HG03135 (cell line): ENCODE results near the gene PWWP2A.
"Not testable (repeated sequence)": the region's sequence is repeated elsewhere in the genome, so short reads cannot be mapped to it uniquely, and the experiment has no call there.

Source experiments
- ATAC-seq: cut with Tn5 transposase; IDR thresholded peaks from one replicate; pipeline ENCODE4 v1.9.1; 2021; ENCODE audit warnings: mild to moderate bottlenecking, moderate library complexity; ENCODE audit not compliant: unreplicated experiment

Gene PWWP2A

DNA sequence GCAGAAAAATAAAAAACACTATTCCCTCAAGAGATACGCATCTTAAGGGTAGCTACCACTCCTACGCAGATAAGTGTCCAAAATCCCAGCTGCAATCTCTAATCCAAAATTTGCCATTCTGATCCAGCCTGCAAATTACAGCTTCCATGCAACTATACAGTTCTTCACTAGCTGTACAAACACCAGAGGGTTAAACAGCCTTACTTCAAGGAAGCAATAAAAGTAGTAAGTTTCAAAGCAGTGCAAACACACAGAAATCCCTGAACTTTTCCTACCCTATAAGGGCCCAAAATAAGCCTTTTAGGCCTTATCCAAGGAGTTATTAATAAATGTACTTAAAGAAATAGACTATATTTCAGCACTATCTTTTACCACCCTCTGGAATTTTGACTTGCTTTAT, 39.5 kb downstream of the PWWP2A start:
- ATAC-seq: no peak

DNA sequence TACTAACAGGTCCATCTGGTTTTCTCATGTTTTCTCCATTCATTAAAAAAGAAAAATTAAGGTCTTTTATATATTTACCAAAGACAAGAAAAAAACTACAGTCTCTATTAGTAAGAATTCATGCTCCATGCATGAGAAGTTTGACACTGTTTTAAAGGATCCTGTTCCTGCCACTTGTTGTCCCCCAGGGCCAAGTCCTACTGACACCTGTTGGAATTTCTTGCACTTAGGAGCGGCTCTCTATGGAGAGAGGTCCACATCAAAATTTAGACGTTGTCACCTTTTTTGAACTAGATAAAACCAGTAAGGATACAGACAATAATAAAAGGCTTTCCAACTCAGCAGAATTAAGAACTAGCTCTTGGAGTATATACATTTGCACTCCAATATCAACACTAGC, 42.3 kb downstream of the PWWP2A start:
- ATAC-seq: no peak

DNA sequence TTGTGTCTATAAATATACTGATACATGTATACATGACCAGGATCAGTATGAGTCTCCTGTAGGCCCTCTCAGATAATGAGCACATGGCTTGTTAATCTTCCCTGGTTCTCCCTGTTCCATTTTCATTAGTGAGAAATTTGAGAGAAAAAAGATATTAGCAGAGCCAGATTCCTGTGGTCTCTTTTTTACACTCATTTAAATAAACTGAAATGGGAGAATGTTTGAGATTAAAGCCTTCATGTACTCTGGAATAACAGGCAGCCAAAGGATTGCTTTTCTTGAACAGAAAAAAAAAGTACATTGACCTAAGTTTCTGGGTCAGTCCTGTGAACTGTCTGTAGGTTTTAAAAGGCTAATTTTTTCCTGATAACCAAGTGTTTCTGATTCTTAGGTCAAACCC, 44.2 kb downstream of the PWWP2A start:
- no peak for ATAC-seq

DNA sequence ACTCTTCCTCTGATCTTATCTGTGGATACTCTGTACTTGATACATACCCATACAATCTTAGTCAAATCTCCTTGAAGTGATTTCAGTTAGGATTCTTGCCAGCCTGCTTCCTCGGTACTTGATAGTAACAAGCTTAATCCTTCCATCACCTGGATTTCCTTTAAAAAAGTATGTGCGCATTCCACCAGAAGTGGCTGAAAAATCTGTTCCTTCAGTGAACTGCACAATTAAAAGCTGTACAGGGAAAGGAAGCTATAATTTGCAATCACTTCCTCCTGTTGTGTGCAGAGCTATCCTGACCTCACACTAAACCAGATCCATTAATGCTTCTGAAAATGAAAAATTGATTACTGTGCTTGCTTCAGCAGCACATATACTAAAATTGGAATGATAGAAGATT, 47.3 kb downstream of the PWWP2A start:
- ATAC-seq: no peak

DNA sequence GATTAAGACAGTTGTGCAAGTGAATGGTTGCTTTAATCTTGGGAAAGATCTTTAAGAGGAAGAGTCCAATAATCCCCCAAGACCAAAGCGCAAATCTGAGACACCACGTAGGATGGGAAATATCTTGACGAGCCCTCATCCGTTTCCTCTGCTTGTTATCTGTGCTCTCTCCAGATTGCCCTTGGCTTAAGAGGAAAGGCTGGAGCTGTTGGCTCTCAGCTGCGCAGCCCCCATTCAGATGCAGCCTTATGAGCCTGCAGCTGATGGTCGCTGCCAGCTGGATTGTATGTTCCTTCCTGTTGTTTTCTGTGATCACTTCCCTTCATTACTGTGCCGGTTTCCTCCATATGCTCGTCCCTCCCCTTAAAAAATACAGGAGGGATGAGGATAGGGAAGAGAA, 47.7 kb downstream of the PWWP2A start:
- ATAC-seq: no peak

DNA sequence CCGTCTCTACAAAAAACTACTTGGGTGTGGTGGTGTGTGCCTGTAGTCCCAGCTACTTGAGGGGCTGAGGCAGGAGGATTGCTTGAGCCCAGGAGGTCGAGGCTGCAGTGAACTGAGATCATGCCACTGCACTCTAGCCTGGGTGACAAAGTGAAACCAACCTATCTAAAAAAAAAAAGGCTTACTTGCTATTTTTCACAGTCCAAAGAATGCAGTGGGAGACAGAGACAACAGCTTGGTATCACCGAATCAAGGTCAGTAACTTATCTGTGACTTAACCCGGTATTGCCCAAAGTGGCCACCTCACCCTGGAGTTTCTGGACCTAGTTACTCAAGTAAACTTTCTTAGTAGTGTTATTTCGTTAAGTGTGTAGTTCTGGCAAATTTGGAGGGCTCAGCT, 50.1 kb downstream of the PWWP2A start:
- ATAC-seq: not testable (repeated sequence)

DNA sequence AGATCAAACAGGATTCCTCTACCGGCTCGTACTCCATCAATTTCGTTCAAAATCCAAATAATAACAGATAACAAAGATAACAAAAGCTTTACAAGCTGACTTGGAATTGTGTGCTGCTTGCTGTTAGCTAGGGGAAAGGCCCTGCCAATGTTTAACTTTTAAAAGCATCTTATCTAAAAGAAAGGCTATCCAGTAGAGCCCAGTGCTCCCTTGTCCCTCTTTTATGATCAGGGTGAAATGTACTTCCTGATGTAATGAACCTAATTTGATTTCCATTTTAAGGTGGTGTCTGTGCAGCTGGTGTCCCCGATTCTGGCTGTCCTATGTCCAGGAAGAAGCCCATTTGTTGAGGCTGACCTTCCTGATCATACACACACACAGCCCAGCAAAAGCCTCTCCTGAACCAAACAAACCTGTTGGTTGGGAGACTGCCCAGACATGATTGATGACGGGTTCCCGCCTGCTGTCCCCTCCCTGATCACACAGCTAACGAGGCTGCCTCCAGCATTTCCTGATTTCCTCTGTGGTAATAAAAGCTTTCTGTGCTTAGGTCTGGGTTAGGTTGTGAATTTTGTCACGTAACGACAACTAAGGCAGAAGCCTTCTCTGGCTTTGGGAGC, 54.1 kb downstream of the PWWP2A start:
- ATAC-seq: no peak

DNA sequence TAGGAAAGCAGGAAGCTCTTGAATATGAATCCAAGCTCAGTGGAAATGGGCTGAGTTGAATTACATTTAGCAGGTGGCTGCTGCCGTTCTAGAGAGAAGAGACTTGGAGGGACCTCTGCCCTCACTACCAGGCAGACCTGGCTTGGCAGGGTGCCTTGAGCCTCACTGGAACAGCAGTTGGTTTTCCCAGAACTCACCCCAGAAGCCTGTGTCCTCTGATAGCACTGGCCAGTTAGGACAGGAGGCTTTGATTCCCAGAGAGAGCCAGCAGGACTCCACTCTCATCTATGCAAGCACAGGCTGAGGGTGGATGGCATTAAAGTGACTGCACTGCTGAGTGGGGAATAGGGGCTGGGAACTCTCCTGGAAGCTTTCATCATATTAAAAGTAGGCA, 54.8 kb downstream of the PWWP2A start:
- no peak for ATAC-seq

DNA sequence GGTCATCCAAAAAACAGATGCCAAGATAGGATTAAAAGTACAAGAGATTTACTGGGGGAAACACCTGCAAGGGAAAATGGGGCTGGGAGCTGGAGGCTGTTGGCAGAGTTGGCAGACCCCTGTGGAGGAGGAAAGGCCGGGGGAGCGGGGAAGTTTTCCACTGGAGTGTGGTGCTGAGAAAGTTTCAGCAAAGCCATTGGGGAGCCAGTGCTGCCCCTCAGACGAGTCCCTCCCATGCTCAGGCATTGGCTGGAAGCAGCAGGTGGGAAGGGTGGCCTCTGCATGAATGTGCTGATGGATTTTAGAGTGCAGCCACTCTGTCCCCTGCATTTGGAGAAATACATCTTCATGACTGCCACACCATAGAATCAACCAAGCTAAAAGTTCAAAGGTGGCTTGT, 57.5 kb downstream of the PWWP2A start:
- ATAC-seq: no peak

DNA sequence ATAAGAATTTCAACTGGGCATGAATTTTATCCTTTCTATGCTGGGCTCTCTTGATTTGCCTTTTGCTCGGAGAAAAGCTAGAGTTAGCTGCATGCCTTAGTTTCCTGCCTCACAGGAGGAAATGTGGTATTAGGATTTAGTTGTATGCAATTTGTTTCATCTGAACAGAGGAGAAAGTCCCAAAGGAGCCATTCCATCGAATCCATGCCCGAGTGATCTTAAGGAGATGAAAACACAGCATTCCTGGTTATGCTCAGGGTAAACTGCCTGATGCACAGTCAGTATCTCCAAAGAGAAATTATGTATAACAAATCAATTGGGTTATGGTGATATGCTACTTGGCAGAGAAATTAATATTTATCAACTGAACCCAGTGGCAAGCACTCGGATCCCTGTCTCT, 59.2 kb downstream of the PWWP2A start:
- no peak for ATAC-seq

DNA sequence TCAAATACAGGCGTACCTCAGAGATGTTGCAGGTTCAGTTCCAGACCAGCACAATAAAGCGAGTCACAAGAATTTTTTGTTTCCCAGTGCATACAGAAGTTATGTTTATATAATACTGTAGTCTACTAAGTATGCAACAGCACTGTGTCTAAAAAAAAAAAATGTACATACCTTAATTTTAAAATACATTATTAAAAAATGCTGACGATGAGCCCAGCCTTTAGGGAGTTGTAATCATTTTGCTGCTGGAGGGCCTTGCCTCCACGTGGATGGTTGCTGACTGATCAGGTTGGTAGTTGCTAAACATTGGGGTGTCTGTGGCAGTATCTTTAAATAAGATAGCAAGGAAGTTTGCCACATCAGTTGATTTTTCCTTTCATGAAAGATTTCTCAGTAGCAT, 62.0 kb downstream of the PWWP2A start:
- no peak for ATAC-seq

DNA sequence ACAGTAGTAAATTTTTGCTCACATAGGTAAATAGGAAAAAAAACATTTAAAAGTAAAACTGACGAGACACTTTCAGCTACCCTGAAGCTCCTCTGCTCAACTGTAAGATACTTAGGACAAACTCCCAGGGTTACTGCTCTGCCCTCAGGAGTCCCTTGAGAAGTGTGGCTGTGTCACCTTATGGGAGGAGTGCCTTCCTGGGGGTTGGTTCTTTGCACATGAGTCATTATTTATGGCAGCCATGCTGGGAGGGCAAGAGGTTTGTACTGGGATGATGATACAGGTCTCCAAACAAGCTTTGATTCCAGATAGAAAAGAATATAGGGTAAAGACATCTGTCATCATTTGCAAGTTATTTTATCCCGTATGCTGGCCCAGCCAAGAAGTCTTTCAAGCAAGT, 64.4 kb downstream of the PWWP2A start:
- no peak for ATAC-seq

DNA sequence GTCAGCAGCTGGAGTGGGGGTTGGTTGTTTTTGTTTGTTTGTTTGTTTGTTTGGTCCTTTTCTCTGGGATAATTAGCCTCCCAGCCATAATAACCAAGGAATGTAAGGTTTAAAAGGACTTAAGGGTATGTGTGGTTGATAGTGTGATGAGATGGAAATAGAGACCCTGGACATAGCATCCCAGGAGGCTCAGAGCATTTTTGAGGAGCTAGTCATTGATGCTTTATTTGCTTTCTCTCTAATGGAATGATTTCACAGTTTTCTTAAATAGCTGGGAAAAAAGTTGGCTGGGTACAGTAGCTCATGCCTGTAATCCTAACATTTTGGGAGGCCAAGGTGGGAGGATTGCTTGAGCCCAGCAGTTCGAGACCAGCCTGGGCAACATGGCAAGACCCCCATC, 65.2 kb downstream of the PWWP2A start:
- no peak for ATAC-seq

DNA sequence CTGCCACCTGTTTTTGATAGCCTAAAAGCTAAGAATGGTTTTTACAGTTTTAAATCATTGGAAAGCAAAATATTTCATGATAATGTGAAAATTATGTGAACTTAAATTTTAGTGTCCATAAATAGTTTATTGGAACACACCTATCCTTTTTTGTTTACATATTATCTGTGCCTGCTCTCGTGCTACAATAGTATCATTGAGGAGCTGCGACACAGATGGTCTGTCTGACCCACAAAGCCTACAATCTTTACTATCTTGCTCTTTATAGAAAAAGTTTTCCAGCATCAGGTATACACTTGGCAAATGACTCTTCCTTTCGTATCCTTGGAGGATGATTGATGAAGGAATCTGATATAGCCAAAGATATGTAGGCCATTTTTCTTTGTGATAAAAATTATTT, 70.2 kb downstream of the PWWP2A start:
- ATAC-seq: no peak

DNA sequence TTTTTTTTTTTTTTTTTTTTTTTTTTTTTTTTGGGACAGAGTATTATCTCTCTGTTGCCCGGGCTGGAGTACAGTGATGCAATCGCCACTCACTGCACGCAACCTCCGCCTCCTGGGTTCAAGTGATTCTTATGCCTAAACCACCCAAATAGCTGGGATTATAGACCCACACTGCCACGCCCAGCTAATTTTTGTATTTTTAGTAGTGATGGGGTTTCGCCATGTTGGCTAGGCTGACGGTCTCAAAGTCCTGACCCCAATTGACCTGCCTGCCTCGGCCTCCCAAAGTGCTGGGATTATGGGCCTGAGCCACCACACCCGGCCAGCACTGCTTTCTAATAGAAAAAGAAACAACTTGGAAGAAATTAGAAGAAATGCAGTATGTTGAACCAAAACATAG, 71.1 kb downstream of the PWWP2A start:
- no peak for ATAC-seq

DNA sequence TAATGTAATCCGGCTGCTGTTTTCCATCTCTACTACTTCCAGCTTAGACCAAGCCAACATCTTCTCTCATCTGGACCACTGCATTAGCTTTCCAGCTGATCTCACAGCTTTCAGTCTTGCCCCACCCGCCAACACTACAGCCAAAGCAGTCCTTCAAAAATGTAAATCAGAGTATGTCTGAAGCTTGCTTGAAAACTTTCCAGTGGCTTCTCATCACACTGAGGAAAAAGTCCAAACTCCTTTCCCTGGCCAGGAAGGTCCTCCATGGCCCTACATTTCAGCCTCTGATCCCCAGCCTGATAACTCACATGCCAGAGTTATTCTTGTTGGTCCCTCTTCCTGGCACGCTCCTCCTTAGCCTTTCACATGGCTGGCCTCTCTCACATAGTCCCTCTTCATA, 71.8 kb downstream of the PWWP2A start:
- no peak for ATAC-seq

DNA sequence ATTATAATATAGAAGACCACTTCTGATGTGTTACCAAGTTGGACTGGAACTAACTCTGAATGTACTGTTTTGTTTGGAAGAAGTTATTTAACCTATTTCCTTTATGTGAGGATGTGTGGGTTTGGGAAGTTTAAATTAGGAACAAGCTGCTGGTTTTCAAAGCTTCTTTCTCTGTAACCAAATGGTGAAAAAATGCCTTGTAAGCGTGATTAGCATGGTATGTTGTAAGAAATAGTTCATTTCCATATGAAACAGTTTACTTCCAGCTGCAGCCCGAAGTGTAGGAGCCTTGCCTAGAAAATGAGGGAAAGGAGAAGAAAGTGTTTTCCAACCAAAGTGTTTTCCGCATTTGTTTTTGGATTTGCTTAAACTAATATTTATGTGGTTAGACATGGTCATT, 74.3 kb downstream of the PWWP2A start:
- ATAC-seq: no peak

DNA sequence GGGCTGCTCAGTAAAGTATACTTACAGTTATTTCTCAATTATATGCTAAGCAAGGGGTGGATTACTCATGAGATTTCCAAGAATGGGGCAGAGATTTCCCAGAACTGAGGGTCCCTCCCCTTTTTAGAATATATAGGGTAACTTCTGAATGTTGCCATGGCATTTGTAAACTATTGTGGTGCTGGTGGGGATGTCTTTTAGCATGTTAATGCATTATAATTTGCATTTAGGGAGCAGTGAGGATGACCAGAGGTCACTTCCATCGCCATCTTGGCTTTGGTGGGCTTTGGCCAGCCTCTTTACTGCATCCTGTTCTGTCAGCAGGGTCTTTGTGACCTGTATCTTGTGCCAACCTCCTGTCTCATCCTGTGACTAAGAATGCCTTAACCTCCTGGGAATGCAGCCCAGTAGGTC, 74.9 kb downstream of the PWWP2A start:
- no peak for ATAC-seq

DNA sequence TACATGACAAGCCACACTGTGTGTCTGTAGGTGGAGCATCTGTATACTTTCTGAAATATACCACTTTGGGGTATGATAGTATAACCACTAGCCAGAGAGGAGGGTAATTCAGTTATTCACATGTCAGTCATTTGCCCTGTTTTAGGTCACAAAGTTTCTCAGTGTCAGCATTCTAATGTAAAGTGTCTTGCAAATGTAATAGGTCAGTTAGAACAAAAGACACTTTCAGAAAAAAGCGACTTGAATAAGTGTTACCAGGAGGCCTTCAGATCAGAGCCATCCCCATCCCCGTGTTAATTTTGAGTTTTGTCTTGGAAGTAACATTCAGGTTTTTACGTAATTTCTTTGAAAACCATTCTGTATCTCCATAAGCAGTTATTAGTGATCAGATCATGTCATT, 76.6 kb downstream of the PWWP2A start:
- ATAC-seq: no peak
